ENCODE measurements around the gene RASL11A.

GRCh38 chr13:27304611-27305010, 34.0 kb downstream of the RASL11A start:
- no peak for TF ChIP-seq POLR2AphosphoS5 (IDR thresholded peaks at IDR 0.05; ENCODE audit: low read depth, low read length)
- TF ChIP-seq TAF1 (IDR thresholded peaks at IDR 0.05; ENCODE audit: borderline replicate concordance, low read depth, low read length), result no peak
- TF ChIP-seq POLR2A (IDR thresholded peaks at IDR 0.05; ENCODE audit: low read depth, low read length), result no peak

All from GM12892 (cell line).